NCI-H82 (cell line): ENCODE results near the gene INPP5E.

Source experiments
- DNase-seq: peaks from one replicate; lab custom pipeline; 2025; lab: John Stamatoyannopoulos, UW

INPP5E gene

GRCh38 chr9:136473354-136473721 is 33.7 kb upstream of the INPP5E start:
- no peak for DNase-seq

GRCh38 chr9:136472640-136473353 is 33.2 kb upstream of the INPP5E start:
- DNase-seq: no peak

- DNase-seq: no peak
Measured at GRCh38 chr9:136471802-136472487, 32.3 kb upstream of the INPP5E start.

- no peak for DNase-seq
Measured at GRCh38 chr9:136470792-136471469, 31.3 kb upstream of the INPP5E start.

GRCh38 chr9:136470356-136470755 is 30.7 kb upstream of the INPP5E start:
- no peak for DNase-seq

GRCh38 chr9:136467766-136468165 is 28.1 kb upstream of the INPP5E start:
- DNase-seq: no peak

- DNase-seq: no peak
Measured at GRCh38 chr9:136466155-136466541, 26.5 kb upstream of the INPP5E start.

GRCh38 chr9:136465500-136466154 is 26.0 kb upstream of the INPP5E start:
- DNase-seq: no peak

- no peak for DNase-seq
Measured at GRCh38 chr9:136464241-136464640, 24.6 kb upstream of the INPP5E start.

- no peak for DNase-seq
Measured at GRCh38 chr9:136463578-136463977, 23.9 kb upstream of the INPP5E start.

- DNase-seq: no peak
Measured at GRCh38 chr9:136462664-136463063, 23.0 kb upstream of the INPP5E start.

GRCh38 chr9:136460772-136461325 is 21.2 kb upstream of the INPP5E start:
- DNase-seq: no peak

GRCh38 chr9:136459425-136459824 is 19.8 kb upstream of the INPP5E start:
- DNase-seq: no peak

GRCh38 chr9:136457326-136457725 is 17.7 kb upstream of the INPP5E start:
- DNase-seq: no peak

- DNase-seq: no peak
Measured at GRCh38 chr9:136456258-136456657, 16.6 kb upstream of the INPP5E start.

- DNase-seq: no peak
Measured at GRCh38 chr9:136455043-136456002, 15.7 kb upstream of the INPP5E start.

- no peak for DNase-seq
Measured at GRCh38 chr9:136454026-136454796, 14.6 kb upstream of the INPP5E start.

- DNase-seq: no peak
Measured at GRCh38 chr9:136453326-136453725, 13.7 kb upstream of the INPP5E start.

GRCh38 chr9:136451221-136451877 is 11.7 kb upstream of the INPP5E start:
- no peak for DNase-seq

GRCh38 chr9:136448655-136449054 is 9.0 kb upstream of the INPP5E start:
- DNase-seq: no peak
